GM12878 (cell line): Measurements from ENCODE around the gene FNDC3B. TPM values are rescaled to one million over a fixed set of nuclear protein-coding genes. Genes with fewer than 3 reads are reported as not detected.

ENCODE experiments used
- ATAC-seq: fragments of 200-7000 bp; cut with Tn5 transposase; 3 replicates; pipeline ENCODE4 v1.9.1; 2020; ENCODE audit warnings: mild to moderate bottlenecking, moderate library complexity
- BruUV-seq: library from RNA; stranded (reverse); fragments of 400-500 nt; replicated peaks from 2 replicates; lab custom pipeline; 2021; lab: Mats Ljungman, UMichigan
- CTCF ChIA-PET: fragments of 300-600 bp; sonication (Branson Sonifier 250); formaldehyde crosslinking; extraction: SDS; loops from one replicate; lab custom pipeline; 2021; ENCODE audit warnings: inconsistent platforms; lab: Yijun Ruan, JAX
- POLR2A ChIA-PET: fragments of 350-600 bp; formaldehyde crosslinking; extraction: SDS; loops from one replicate; lab custom pipeline; 2021; ENCODE audit warnings: inconsistent platforms; lab: Charles Lee
- RAD21 ChIA-PET: fragments of 300-600 bp; sonication (Branson Sonifier 250); formaldehyde crosslinking; loops from one replicate; lab custom pipeline; 2023; ENCODE audit warnings: antibody characterized with exemption; ENCODE audit not compliant: unreplicated experiment; lab: Charles Lee
- SMC1A ChIA-PET: fragments of 300-600 bp; sonication (Branson Sonifier 250); formaldehyde crosslinking; loops from one replicate; lab custom pipeline; 2023; ENCODE audit not compliant: unreplicated experiment, uncharacterized antibody; lab: Charles Lee
- DNase-seq: peaks from one replicate; pipeline ENCODE4 v3.0.0-alpha.2; 2011; ENCODE audit warnings: low read depth, low spot score
- FAIRE-seq: peaks from 3 replicates; lab custom pipeline; 2011; peaks lifted over from hg19 to GRCh38; lab: Jason Lieb, UNC
- H2AFZ ChIP-seq: 2 replicates; pipeline ENCODE4 v1.6.0; 2011; ENCODE audit warnings: low read depth, low read length, control low read depth; ENCODE audit not compliant: control insufficient read depth
- H3K27ac ChIP-seq: 2 replicates; pipeline ENCODE4 v1.5.1; 2011; ENCODE audit warnings: control low read depth; ENCODE audit not compliant: control insufficient read depth, insufficient read depth
- H3K27me3 ChIP-seq, 2 experiments: replicated peaks in 1 of 2; 2 replicates each; pipeline versions ENCODE4 v1.6.0 to v1.6.1; 2011; ENCODE audit warnings: low read length in 1 of 2; ENCODE audit not compliant: control insufficient read depth in 2 of 2, insufficient read depth in 2 of 2
- H3K36me3 ChIP-seq, 2 experiments: 2 replicates each; pipeline ENCODE4 v1.5.1; 2011; ENCODE audit warnings: low read length in 1 of 2; ENCODE audit not compliant: control insufficient read depth in 2 of 2, insufficient read depth in 2 of 2
- H3K4me1 ChIP-seq: 2 replicates; pipeline ENCODE4 v1.6.1; 2011; ENCODE audit warnings: mild to moderate bottlenecking, low read length, moderate library complexity, mixed read lengths; ENCODE audit not compliant: control insufficient read depth, insufficient read depth
- H3K4me2 ChIP-seq: 2 replicates; pipeline ENCODE4 v1.6.0; 2011; ENCODE audit warnings: control low read depth; ENCODE audit not compliant: control insufficient read depth, insufficient read depth
- H3K4me3 ChIP-seq: fragments of 200-600 bp; sonication (generic); 2 replicates; pipeline ENCODE4 v1.5.1; 2016
- H3K79me2 ChIP-seq: 2 replicates; pipeline ENCODE4 v1.6.0; 2011; ENCODE audit warnings: low read length; ENCODE audit not compliant: control insufficient read depth, insufficient read depth
- H3K9ac ChIP-seq: 2 replicates; pipeline ENCODE4 v1.8.0; 2011; ENCODE audit warnings: low read length, control low read depth, mixed read lengths; ENCODE audit not compliant: control insufficient read depth, insufficient read depth
- H3K9me3 ChIP-seq: replicated peaks from 3 replicates; pipeline ENCODE4 v1.5.1; 2011; ENCODE audit warnings: mild to moderate bottlenecking, low read length; ENCODE audit not compliant: control insufficient read depth, insufficient read depth
- H4K20me1 ChIP-seq: 2 replicates; pipeline ENCODE4 v1.6.0; 2011; ENCODE audit not compliant: control insufficient read depth, insufficient read depth
- BCL11A ChIP-seq: IDR thresholded peaks from 2 replicates; pipeline ENCODE4 v1.6.1; 2011; ENCODE audit warnings: low read depth, low read length
- CREM ChIP-seq: IDR thresholded peaks from 2 replicates; pipeline ENCODE4 v1.6.1; 2014; ENCODE audit warnings: antibody characterized with exemption, low read depth
- RELA ChIP-seq: fragments of 450-650 bp; IDR thresholded peaks from 2 replicates; pipeline ENCODE4 v1.8.0; 2014; ENCODE audit warnings: borderline replicate concordance; ENCODE audit not compliant: partially characterized antibody
- SIX5 ChIP-seq: IDR thresholded peaks from 2 replicates; pipeline ENCODE4 v1.6.1; 2011; ENCODE audit warnings: mild to moderate bottlenecking, low read depth, low read length, moderate library complexity; ENCODE audit not compliant: severe bottlenecking
- SMAD5 ChIP-seq: IDR thresholded peaks from 2 replicates; pipeline ENCODE4 v1.6.1; 2016; ENCODE audit warnings: antibody characterized with exemption, low read depth
- SREBF1 ChIP-seq: IDR thresholded peaks from 2 replicates; pipeline ENCODE4 v1.6.1; 2012; ENCODE audit warnings: mild to moderate bottlenecking, low read length
- SUPT20H ChIP-seq: IDR thresholded peaks from 2 replicates; pipeline ENCODE4 v1.6.1; 2011; ENCODE audit warnings: low read depth, mild to moderate bottlenecking, low read length, moderate library complexity, borderline replicate concordance; ENCODE audit not compliant: control insufficient read depth
- SUZ12 ChIP-seq: fragments of 200-600 bp; sonication (generic); IDR thresholded peaks from one replicate; pipeline ENCODE4 v1.6.1; 2018; ENCODE audit warnings: antibody characterized with exemption, mild to moderate bottlenecking; ENCODE audit not compliant: unreplicated experiment
- ZNF384 ChIP-seq: IDR thresholded peaks from 2 replicates; pipeline ENCODE4 v1.6.1; 2012; ENCODE audit warnings: low read depth, mild to moderate bottlenecking, low read length, improper control_type of control experiment, borderline replicate concordance
- WGBS: methylation state at CpG from one replicate; pipeline ENCODE4 v1.1.6; 2016; ENCODE audit warnings: low lambda C conversion rate; ENCODE audit not compliant: insufficient replicate concordance, insufficient coverage; ENCODE audit errors: missing lambda C conversion rate; 5-methylcytosine and 5-hydroxymethylcytosine counted together
- in situ Hi-C: fragments of 300-500 bp; cut with MboI; formaldehyde crosslinking; loops from 9 replicates; pipeline ENCODE4 v1.14.3; 2018; ENCODE audit warnings: mixed read lengths
- intact Hi-C: fragments of 100-400 bp; cut with micrococcal nuclease; formaldehyde crosslinking; loops from one replicate; pipeline ENCODE4 v1.14.2; 2022; ENCODE audit not compliant: unreplicated experiment
- polyA plus RNA-seq, 11 experiments: library from polyadenylated mRNA; depleted of rRNA in 4 of 11; unstranded in 6 of 11; stranded (reverse) in 5 of 11; fragments of >200 nt; fragmentation: Nextera tagmentation in 4 of 11; fragmentation: Illumina TruSeq in 1 of 11; extraction: Ambion mirVana in 4 of 11; extraction: Trizol in 1 of 11; gene quantifications; 1 replicate in 1 of 11; 2 replicates in 10 of 11; pipeline versions ENCODE4 v1.2.1 to v1.2.3, GENCODE V29; 2011 to 2016; ENCODE audit warnings: inconsistent platforms in 2 of 11, missing spikeins in 2 of 11, low read depth in 1 of 11
- total RNA-seq, 4 experiments: library from RNA; depleted of rRNA in 3 of 4; stranded (reverse); fragments of >200 nt in 3 of 4; fragmentation: Illumina TruSeq in 1 of 4; extraction: Trizol in 1 of 4; gene quantifications; 2 replicates each; pipeline versions ENCODE4 v1.2.1 to v1.2.3, GENCODE V29; 2013 to 2021
- TF ChIP-seq, protein P1 (sequence below): IDR thresholded peaks from 2 replicates; pipeline ENCODE4 v1.6.1; 2012; ENCODE audit warnings: improper control_type of control experiment, low read depth, low read length; ENCODE audit not compliant: insufficient replicate concordance
- TF ChIP-seq, protein P2 (sequence below), 3 experiments: IDR thresholded peaks in 2 of 3; conservative IDR thresholded peaks in 1 of 3; 2 replicates each; pipeline ENCODE4 v1.5.1; 2011; ENCODE audit warnings: low read depth in 3 of 3, low read length in 3 of 3, mild to moderate bottlenecking in 3 of 3, control low read depth in 2 of 3, moderate library complexity in 2 of 3, inconsistent platforms in 1 of 3, mixed read lengths in 1 of 3; ENCODE audit not compliant: control insufficient read depth in 2 of 3, insufficient read depth in 1 of 3; ENCODE audit errors: extremely low read depth in 1 of 3
- TF ChIP-seq, protein P3 (sequence below): fragments of 450-650 bp; IDR thresholded peaks from 2 replicates; pipeline ENCODE4 v1.6.1; 2016; ENCODE audit warnings: mild to moderate bottlenecking

The FNDC3B gene
- total and polyA plus RNA-seq, 10 of the 15 experiments (the other 5 are each of a cell fraction or from before 2014, with no cell fraction given): 7.9 to 35.0 (median 18.5) TPM

GRCh38 chr3:172246107-172246844, 206.9 kb downstream of the FNDC3B start:
- ChIA-PET POLR2A (no interaction called here), CTCF (interaction anchor here (0.7 to 1.6 kb wide), 5 partner anchors 25 to 94 kb away, joined by 3 to 4 read pairs (median 3); no protein-coding TSS in a partner anchor), SMC1A (interaction anchor here (0.6 to 2.0 kb wide), 8 partner anchors 8 to 1890 kb away, joined by 3 to 15 read pairs (median 4); no protein-coding TSS in a partner anchor), RAD21 (interaction anchor here (0.7 to 1.1 kb wide), 2 partner anchors 86 to 107 kb away, joined by 3 read pairs; no protein-coding TSS in a partner anchor)
- DNase-seq (no peak), FAIRE-seq (no peak), ATAC-seq (no peak)
- BruUV-seq: no TSS peak
- peaks cover 10% of the 10 kb centered on the region for H3K9me3 ChIP-seq
- H3K79me2 ChIP-seq: no peaks in the 10 kb centered on the region
- no peak overlapping the region for H3K27ac ChIP-seq
- H3K4me2 ChIP-seq: no peak overlapping the region
- no peak overlapping the region for H3K9ac ChIP-seq
- no peaks in the 10 kb centered on the region for H3K27me3 ChIP-seq
- in situ Hi-C loops (no loop called here), intact Hi-C loops (no loop called here)
- H4K20me1 ChIP-seq: no peaks in the 10 kb centered on the region
- no peaks in the 10 kb centered on the region for H3K4me1 ChIP-seq
- WGBS: 87% methylated on average over 10 of the region's 10 CpGs
- no peak overlapping the region for H3K4me3 ChIP-seq
- H3K36me3 ChIP-seq: peaks cover 3 to 7% of the 10 kb centered on the region in 2 experiments
- H2AFZ ChIP-seq: no peak overlapping the region
- no peak for TF ChIP-seq CREM
- no peak for TF ChIP-seq SUPT20H
- no peak for TF ChIP-seq SIX5
- no peak for TF ChIP-seq SREBF1
- TF ChIP-seq ZNF384: no peak
- TF ChIP-seq SMAD5: no peak
- TF ChIP-seq, protein P1, sequence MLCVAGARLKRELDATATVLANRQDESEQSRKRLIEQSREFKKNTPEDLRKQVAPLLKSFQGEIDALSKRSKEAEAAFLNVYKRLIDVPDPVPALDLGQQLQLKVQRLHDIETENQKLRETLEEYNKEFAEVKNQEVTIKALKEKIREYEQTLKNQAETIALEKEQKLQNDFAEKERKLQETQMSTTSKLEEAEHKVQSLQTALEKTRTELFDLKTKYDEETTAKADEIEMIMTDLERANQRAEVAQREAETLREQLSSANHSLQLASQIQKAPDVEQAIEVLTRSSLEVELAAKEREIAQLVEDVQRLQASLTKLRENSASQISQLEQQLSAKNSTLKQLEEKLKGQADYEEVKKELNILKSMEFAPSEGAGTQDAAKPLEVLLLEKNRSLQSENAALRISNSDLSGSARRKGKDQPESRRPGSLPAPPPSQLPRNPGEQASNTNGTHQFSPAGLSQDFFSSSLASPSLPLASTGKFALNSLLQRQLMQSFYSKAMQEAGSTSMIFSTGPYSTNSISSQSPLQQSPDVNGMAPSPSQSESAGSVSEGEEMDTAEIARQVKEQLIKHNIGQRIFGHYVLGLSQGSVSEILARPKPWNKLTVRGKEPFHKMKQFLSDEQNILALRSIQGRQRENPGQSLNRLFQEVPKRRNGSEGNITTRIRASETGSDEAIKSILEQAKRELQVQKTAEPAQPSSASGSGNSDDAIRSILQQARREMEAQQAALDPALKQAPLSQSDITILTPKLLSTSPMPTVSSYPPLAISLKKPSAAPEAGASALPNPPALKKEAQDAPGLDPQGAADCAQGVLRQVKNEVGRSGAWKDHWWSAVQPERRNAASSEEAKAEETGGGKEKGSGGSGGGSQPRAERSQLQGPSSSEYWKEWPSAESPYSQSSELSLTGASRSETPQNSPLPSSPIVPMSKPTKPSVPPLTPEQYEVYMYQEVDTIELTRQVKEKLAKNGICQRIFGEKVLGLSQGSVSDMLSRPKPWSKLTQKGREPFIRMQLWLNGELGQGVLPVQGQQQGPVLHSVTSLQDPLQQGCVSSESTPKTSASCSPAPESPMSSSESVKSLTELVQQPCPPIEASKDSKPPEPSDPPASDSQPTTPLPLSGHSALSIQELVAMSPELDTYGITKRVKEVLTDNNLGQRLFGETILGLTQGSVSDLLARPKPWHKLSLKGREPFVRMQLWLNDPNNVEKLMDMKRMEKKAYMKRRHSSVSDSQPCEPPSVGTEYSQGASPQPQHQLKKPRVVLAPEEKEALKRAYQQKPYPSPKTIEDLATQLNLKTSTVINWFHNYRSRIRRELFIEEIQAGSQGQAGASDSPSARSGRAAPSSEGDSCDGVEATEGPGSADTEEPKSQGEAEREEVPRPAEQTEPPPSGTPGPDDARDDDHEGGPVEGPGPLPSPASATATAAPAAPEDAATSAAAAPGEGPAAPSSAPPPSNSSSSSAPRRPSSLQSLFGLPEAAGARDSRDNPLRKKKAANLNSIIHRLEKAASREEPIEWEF: no peak
- TF ChIP-seq, protein P2, sequence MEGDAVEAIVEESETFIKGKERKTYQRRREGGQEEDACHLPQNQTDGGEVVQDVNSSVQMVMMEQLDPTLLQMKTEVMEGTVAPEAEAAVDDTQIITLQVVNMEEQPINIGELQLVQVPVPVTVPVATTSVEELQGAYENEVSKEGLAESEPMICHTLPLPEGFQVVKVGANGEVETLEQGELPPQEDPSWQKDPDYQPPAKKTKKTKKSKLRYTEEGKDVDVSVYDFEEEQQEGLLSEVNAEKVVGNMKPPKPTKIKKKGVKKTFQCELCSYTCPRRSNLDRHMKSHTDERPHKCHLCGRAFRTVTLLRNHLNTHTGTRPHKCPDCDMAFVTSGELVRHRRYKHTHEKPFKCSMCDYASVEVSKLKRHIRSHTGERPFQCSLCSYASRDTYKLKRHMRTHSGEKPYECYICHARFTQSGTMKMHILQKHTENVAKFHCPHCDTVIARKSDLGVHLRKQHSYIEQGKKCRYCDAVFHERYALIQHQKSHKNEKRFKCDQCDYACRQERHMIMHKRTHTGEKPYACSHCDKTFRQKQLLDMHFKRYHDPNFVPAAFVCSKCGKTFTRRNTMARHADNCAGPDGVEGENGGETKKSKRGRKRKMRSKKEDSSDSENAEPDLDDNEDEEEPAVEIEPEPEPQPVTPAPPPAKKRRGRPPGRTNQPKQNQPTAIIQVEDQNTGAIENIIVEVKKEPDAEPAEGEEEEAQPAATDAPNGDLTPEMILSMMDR (IDR thresholded peaks at IDR 0.05 in 2 of 3, conservative IDR thresholded peaks at IDR 0.05 in 1 of 3; ENCODE audit: control insufficient read depth in 2 of 3, extremely low read depth in 1 of 3, insufficient read depth in 1 of 3, low read depth in 3 of 3, low read length in 3 of 3): no peak
- no peak for TF ChIP-seq SUZ12
- TF ChIP-seq, protein P3, sequence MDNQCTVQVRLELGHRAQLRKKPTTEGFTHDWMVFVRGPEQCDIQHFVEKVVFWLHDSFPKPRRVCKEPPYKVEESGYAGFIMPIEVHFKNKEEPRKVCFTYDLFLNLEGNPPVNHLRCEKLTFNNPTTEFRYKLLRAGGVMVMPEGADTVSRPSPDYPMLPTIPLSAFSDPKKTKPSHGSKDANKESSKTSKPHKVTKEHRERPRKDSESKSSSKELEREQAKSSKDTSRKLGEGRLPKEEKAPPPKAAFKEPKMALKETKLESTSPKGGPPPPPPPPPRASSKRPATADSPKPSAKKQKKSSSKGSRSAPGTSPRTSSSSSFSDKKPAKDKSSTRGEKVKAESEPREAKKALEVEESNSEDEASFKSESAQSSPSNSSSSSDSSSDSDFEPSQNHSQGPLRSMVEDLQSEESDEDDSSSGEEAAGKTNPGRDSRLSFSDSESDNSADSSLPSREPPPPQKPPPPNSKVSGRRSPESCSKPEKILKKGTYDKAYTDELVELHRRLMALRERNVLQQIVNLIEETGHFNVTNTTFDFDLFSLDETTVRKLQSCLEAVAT: no peak
- TF ChIP-seq BCL11A: no peak
- no peak for TF ChIP-seq RELA
